A549 treated with CpdA at 1 μM for 4 hours (cell line): ENCODE results near the gene LPIN1. TPM values are rescaled to one million over a fixed set of nuclear protein-coding genes. Genes with fewer than 3 reads are reported as not detected.

Experiments used
- total RNA-seq: library from RNA; stranded (reverse); fragments of 200-300 nt; extraction: Qiagen RNA extraction; gene quantifications from 5 replicates; pipeline ENCODE4 v1.2.3, GENCODE V29; 2022; ENCODE audit warnings: low read depth

Gene LPIN1, protein sequence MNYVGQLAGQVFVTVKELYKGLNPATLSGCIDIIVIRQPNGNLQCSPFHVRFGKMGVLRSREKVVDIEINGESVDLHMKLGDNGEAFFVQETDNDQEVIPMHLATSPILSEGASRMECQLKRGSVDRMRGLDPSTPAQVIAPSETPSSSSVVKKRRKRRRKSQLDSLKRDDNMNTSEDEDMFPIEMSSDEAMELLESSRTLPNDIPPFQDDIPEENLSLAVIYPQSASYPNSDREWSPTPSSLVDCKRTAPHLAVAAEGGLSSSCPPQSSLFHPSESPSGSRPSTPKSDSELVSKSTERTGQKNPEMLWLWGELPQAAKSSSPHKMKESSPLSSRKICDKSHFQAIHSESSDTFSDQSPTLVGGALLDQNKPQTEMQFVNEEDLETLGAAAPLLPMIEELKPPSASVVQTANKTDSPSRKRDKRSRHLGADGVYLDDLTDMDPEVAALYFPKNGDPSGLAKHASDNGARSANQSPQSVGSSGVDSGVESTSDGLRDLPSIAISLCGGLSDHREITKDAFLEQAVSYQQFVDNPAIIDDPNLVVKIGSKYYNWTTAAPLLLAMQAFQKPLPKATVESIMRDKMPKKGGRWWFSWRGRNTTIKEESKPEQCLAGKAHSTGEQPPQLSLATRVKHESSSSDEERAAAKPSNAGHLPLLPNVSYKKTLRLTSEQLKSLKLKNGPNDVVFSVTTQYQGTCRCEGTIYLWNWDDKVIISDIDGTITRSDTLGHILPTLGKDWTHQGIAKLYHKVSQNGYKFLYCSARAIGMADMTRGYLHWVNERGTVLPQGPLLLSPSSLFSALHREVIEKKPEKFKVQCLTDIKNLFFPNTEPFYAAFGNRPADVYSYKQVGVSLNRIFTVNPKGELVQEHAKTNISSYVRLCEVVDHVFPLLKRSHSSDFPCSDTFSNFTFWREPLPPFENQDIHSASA
- 12.3 to 14.2 TPM (median 13.4 TPM) in 5 replicates for total RNA-seq

DNA sequence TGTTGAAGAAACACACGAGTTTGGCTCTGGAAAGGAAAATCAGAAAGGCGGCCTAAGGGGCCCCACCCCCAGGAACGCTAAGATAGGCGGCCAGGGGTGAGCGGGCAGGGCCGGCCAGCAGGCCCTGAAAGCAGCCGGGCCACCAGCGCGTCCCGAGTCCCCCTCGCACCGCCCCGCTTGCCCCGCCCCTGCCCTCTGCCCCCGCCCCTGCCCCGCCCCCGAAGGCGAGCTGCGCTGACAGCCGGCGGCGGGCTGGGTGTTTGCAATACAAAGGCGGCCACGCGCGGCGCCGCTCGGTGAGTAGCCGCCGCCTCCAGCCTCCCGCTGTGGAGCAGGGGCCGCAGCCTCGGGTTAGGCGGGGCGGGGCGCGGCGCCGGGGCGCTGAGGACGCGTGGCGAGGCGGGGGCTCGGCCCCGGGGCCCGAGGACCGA is at the start of gene LPIN1:
Gene LPIN1, plus strand, starts transcription at position 257 of the 431 bp plus-strand sequence. CDS start 18,910 bp downstream, outside the sequence.

Other genes starting within 250 kb of the LPIN1 start
- 2.4 to 3.1 TPM (median 2.6 TPM) in 5 replicates for gene GREB1, start 212.6 kb upstream of the LPIN1 start, total RNA-seq
- gene NTSR2, start 76.4 kb upstream of the LPIN1 start, total RNA-seq, result 0.05 TPM in 1 of 5 replicates, not detected in the others